Osteocyte (in vitro differentiated cells): ENCODE measurements around the gene MKI67. TPM values are rescaled to one million over a fixed set of nuclear protein-coding genes. Genes with fewer than 3 reads are reported as not detected.

Experiments
- DNase-seq: peaks from one replicate; pipeline ENCODE4 v3.0.0; 2021; ENCODE audit warnings: mixed read lengths; ENCODE audit not compliant: unreplicated experiment; ENCODE audit errors: extremely low spot score
- H3K27ac Mint-ChIP-seq: one replicate; pipeline ENCODE4 v1.8.0; 2021; ENCODE audit warnings: mild to moderate bottlenecking, mixed read lengths; ENCODE audit not compliant: unreplicated experiment
- H3K27me3 Mint-ChIP-seq: one replicate; pipeline ENCODE4 v1.8.0; 2021; ENCODE audit warnings: mixed read lengths; ENCODE audit not compliant: unreplicated experiment
- H3K36me3 Mint-ChIP-seq: one replicate; pipeline ENCODE4 v1.8.0; 2021; ENCODE audit warnings: mixed read lengths; ENCODE audit not compliant: unreplicated experiment
- H3K4me1 Mint-ChIP-seq: one replicate; pipeline ENCODE4 v1.8.0; 2021; ENCODE audit warnings: mixed read lengths; ENCODE audit not compliant: unreplicated experiment
- H3K4me3 Mint-ChIP-seq: one replicate; pipeline ENCODE4 v1.8.0; 2021; ENCODE audit warnings: mild to moderate bottlenecking, moderate library complexity, mixed read lengths; ENCODE audit not compliant: unreplicated experiment
- H3K9me3 Mint-ChIP-seq: one replicate; pipeline ENCODE4 v1.8.0; 2021; ENCODE audit warnings: mixed read lengths; ENCODE audit not compliant: unreplicated experiment
- CTCF ChIP-seq: fragments of 200-600 bp; sonication (generic); IDR thresholded peaks from 2 replicates; pipeline ENCODE4 v1.5.0; 2021; ENCODE audit warnings: antibody characterized with exemption, mild to moderate bottlenecking, moderate library complexity
- total RNA-seq: library from RNA; stranded (reverse); gene quantifications from 2 replicates; pipeline ENCODE4 v1.2.1, GENCODE V29; 2021

Gene MKI67
- total RNA-seq, 1 donor from 2014 or later = 19.3 TPM

- Mint-ChIP-seq H3K27ac (no peak overlapping the region), H3K4me3 (no peak overlapping the region), H3K36me3 (no peaks in the 10 kb centered on the region), H3K4me1 (peaks cover 3% of the 10 kb centered on the region), H3K27me3 (peaks cover 16% of the 10 kb centered on the region), H3K9me3 (no peaks in the 10 kb centered on the region)
- no peak for DNase-seq
- no peak for TF ChIP-seq CTCF
Measured at GRCh38 chr10:128084991-128085390, 41.2 kb downstream of the MKI67 start.

- no peak overlapping the region for H3K4me3 Mint-ChIP-seq
- no peak for DNase-seq
- H3K4me1 Mint-ChIP-seq = peaks cover 3% of the 10 kb centered on the region
- H3K9me3 Mint-ChIP-seq = no peaks in the 10 kb centered on the region
- TF ChIP-seq CTCF = no peak
- no peak overlapping the region for H3K27ac Mint-ChIP-seq
- peaks cover 19% of the 10 kb centered on the region for H3K27me3 Mint-ChIP-seq
- no peaks in the 10 kb centered on the region for H3K36me3 Mint-ChIP-seq
Measured at GRCh38 chr10:128084364-128084763, 41.9 kb downstream of the MKI67 start.

GRCh38 chr10:128083191-128083895, 42.9 kb downstream of the MKI67 start:
- no peak for TF ChIP-seq CTCF
- H3K4me1 Mint-ChIP-seq = peaks cover 3% of the 10 kb centered on the region
- DNase-seq = no peak
- no peak overlapping the region for H3K27ac Mint-ChIP-seq
- H3K27me3 Mint-ChIP-seq = peaks cover 19% of the 10 kb centered on the region
- H3K9me3 Mint-ChIP-seq = no peaks in the 10 kb centered on the region
- no peak overlapping the region for H3K4me3 Mint-ChIP-seq
- no peaks in the 10 kb centered on the region for H3K36me3 Mint-ChIP-seq

- H3K4me1 Mint-ChIP-seq = no peaks in the 10 kb centered on the region
- TF ChIP-seq CTCF = no peak
- no peaks in the 10 kb centered on the region for H3K36me3 Mint-ChIP-seq
- H3K27me3 Mint-ChIP-seq = peaks cover 17% of the 10 kb centered on the region
- no peak for DNase-seq
- no peaks in the 10 kb centered on the region for H3K9me3 Mint-ChIP-seq
- no peak overlapping the region for H3K27ac Mint-ChIP-seq
- H3K4me3 Mint-ChIP-seq = no peak overlapping the region
Measured at GRCh38 chr10:128081720-128082119, 44.5 kb downstream of the MKI67 start.

- Mint-ChIP-seq H3K9me3 (no peaks in the 10 kb centered on the region), H3K27me3 (peaks cover 19% of the 10 kb centered on the region), H3K4me3 (no peak overlapping the region), H3K36me3 (no peaks in the 10 kb centered on the region), H3K27ac (no peak overlapping the region), H3K4me1 (no peaks in the 10 kb centered on the region)
- TF ChIP-seq CTCF = no peak
- DNase-seq = no peak
Measured at GRCh38 chr10:128081222-128081621, 45.0 kb downstream of the MKI67 start.
